ENCODE results near the gene IQCH.
"Not testable (repeated sequence)": the region's sequence is repeated elsewhere in the genome, so short reads cannot be mapped to it uniquely, and the experiment has no call there.

The IQCH gene

DNA sequence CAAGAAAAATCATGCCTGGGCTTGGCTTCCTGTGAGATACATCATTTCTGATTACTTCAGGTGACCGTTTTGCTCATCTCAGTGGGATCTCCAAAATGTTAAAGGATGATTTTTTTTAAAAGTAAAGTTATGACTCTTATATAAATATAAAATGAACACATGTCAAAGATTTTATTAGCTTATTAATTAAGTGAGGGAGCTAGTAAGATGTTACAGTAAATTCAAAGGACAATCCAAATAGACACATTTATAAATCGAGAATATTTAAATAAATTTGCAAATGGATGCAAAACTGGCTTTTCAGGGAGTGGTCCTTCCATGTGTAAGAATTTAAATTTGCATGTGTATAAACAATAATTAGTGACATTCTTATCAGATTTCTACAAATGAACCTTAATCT, 87.0 kb downstream of the IQCH start:
- no peak overlapping the region for H3K9ac ChIP-seq (ENCODE audit: low read depth in 1 of 2, low read length in 2 of 2)
- no peaks in the 10 kb centered on the region for H3K4me1 ChIP-seq (ENCODE audit: control insufficient read depth in 2 of 2, insufficient read depth in 2 of 2, low read length in 2 of 2)
- H3K9me3 ChIP-seq (ENCODE audit: control insufficient read depth in 2 of 2, low read length in 2 of 2) = no peaks in the 10 kb centered on the region
- H3K4me3 ChIP-seq (ENCODE audit: low read length in 2 of 2) = no peak overlapping the region
- no peak overlapping the region for H3K27ac ChIP-seq (ENCODE audit: low read depth in 2 of 2, low read length in 2 of 2)
- no peaks in the 10 kb centered on the region for H3K36me3 ChIP-seq (ENCODE audit: control insufficient read depth in 2 of 2, insufficient read depth in 2 of 2, low read length in 2 of 2)
- no peaks in the 10 kb centered on the region for H3K27me3 ChIP-seq (ENCODE audit: control insufficient read depth in 2 of 2, insufficient read depth in 2 of 2, low read length in 2 of 2)

DNA sequence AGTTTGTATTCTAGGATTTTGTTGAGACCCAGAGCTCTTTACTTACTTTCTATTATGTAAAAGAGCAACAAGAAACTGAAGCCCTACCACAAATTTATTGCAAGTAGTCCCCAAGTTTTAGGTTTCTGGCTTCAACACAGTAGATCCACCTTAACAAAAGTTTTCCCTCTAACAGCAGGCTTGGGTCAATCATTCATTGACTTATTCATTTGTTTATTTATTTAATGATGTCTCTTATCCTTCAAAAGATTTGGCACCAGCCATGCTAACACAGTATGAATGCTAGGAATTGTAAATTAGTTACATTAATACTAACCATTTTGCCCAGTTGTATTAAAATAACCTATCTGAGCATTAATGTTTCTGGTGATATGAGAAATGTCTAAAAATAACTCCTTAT, 88.6 kb downstream of the IQCH start:
- Histone ChIP-seq H3K9ac (ENCODE audit: low read depth in 1 of 2, low read length in 2 of 2) (no peak overlapping the region), H3K27me3 (ENCODE audit: control insufficient read depth in 2 of 2, insufficient read depth in 2 of 2, low read length in 2 of 2) (no peaks in the 10 kb centered on the region), H3K4me1 (ENCODE audit: control insufficient read depth in 2 of 2, insufficient read depth in 2 of 2, low read length in 2 of 2) (no peaks in the 10 kb centered on the region), H3K4me3 (ENCODE audit: low read length in 2 of 2) (no peak overlapping the region), H3K27ac (ENCODE audit: low read depth in 2 of 2, low read length in 2 of 2) (no peak overlapping the region), H3K9me3 (ENCODE audit: control insufficient read depth in 2 of 2, low read length in 2 of 2) (no peaks in the 10 kb centered on the region), H3K36me3 (ENCODE audit: control insufficient read depth in 2 of 2, insufficient read depth in 2 of 2, low read length in 2 of 2) (no peaks in the 10 kb centered on the region)

DNA sequence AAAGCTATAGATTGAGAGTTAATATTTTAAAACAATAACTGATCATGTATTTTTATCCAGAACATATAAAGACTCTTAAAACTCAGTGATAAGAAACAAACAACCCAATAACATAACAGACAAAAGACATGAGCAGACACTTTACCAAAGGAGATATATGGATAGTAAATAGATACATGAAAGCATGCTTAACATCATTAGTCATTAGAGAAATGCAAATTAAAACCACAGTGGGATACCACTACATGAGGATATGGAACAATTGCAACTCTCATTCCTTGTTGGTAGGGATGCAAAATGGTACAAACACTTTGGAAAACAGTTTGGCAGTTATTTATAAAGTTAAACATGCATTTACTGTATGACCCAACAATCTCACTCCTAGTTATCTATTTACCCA, 95.0 kb downstream of the IQCH start:
- no peaks in the 10 kb centered on the region for H3K4me1 ChIP-seq (ENCODE audit: control insufficient read depth in 2 of 2, insufficient read depth in 2 of 2, low read length in 2 of 2)
- H3K36me3 ChIP-seq (ENCODE audit: control insufficient read depth in 2 of 2, insufficient read depth in 2 of 2, low read length in 2 of 2) = no peaks in the 10 kb centered on the region
- H3K9ac ChIP-seq (ENCODE audit: low read depth in 1 of 2, low read length in 2 of 2) = no peak overlapping the region
- no peaks in the 10 kb centered on the region for H3K27me3 ChIP-seq (ENCODE audit: control insufficient read depth in 2 of 2, insufficient read depth in 2 of 2, low read length in 2 of 2)
- no peaks in the 10 kb centered on the region for H3K9me3 ChIP-seq (ENCODE audit: control insufficient read depth in 2 of 2, low read length in 2 of 2)
- no peak overlapping the region for H3K27ac ChIP-seq (ENCODE audit: low read depth in 2 of 2, low read length in 2 of 2)
- H3K4me3 ChIP-seq (ENCODE audit: low read length in 2 of 2) = no peak overlapping the region

DNA sequence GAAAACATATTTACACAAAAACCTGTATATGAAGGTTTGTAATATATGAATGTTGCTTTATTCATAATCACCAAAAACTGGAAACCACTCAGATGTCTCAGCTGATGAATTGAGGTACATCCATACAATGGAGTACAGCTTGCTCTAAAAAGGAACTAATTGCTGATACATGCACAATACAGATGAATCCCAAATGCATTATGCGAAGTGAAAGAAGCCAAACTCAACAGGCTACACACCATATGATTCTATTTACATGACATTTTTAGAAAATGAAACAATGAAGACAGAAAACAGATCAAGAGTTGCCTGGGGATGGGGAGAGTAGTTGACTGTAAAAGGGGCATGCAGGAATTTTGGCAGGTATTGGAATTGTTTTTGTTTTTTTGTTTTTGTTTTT, 95.5 kb downstream of the IQCH start:
- no peak overlapping the region for H3K4me3 ChIP-seq (ENCODE audit: low read length in 2 of 2)
- H3K4me1 ChIP-seq (ENCODE audit: control insufficient read depth in 2 of 2, insufficient read depth in 2 of 2, low read length in 2 of 2) = no peaks in the 10 kb centered on the region
- no peaks in the 10 kb centered on the region for H3K36me3 ChIP-seq (ENCODE audit: control insufficient read depth in 2 of 2, insufficient read depth in 2 of 2, low read length in 2 of 2)
- no peaks in the 10 kb centered on the region for H3K9me3 ChIP-seq (ENCODE audit: control insufficient read depth in 2 of 2, low read length in 2 of 2)
- no peaks in the 10 kb centered on the region for H3K27me3 ChIP-seq (ENCODE audit: control insufficient read depth in 2 of 2, insufficient read depth in 2 of 2, low read length in 2 of 2)
- no peak overlapping the region for H3K9ac ChIP-seq (ENCODE audit: low read depth in 1 of 2, low read length in 2 of 2)
- no peak overlapping the region for H3K27ac ChIP-seq (ENCODE audit: low read depth in 2 of 2, low read length in 2 of 2)

DNA sequence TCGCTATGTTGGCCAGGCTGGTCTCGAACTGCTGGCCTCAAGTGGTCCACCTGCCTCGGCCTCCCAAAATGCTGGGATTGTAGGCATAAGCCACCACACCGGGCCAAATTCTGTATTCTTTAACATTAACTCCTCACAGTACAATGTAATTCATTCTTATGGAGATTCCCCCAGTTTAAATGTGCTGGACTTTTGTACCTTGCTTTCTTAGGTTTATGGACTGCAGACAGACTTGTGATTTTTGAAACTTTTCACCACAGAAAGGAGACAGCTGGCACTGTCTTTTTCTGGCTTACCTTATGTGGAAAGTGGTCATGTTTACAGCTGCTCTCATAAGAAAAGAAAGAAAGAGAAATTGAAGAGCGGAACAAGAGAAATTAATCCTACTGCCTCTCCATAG, 103.8 kb downstream of the IQCH start:
- H3K9ac ChIP-seq (ENCODE audit: low read depth in 1 of 2, low read length in 2 of 2) = no peak overlapping the region
- no peaks in the 10 kb centered on the region for H3K9me3 ChIP-seq (ENCODE audit: control insufficient read depth in 2 of 2, low read length in 2 of 2)
- H3K27me3 ChIP-seq (ENCODE audit: control insufficient read depth in 2 of 2, insufficient read depth in 2 of 2, low read length in 2 of 2) = no peaks in the 10 kb centered on the region
- H3K4me3 ChIP-seq (ENCODE audit: low read length in 2 of 2) = no peak overlapping the region
- no peaks in the 10 kb centered on the region for H3K4me1 ChIP-seq (ENCODE audit: control insufficient read depth in 2 of 2, insufficient read depth in 2 of 2, low read length in 2 of 2)
- no peak overlapping the region for H3K27ac ChIP-seq (ENCODE audit: low read depth in 2 of 2, low read length in 2 of 2)
- H3K36me3 ChIP-seq (ENCODE audit: control insufficient read depth in 2 of 2, insufficient read depth in 2 of 2, low read length in 2 of 2) = no peaks in the 10 kb centered on the region

DNA sequence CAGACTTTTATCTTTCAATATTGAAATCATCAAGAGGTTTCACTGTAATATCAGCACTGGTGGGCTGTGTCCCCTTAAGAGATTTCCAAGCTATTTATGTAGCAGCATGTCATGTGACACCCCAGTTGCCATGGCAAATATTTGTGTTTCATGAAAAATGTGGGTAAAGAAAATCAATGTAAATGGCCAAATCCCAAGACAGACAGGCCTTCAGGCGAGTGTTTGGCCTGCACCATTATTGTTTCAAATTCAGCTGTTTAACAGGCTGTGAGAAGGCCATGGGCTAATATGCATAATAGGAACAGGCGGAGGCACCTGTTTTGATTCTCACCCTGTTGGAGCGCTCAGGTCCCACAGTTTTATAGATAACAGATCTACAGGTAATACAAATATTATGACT, 104.2 kb downstream of the IQCH start:
- Histone ChIP-seq H3K27ac (ENCODE audit: low read depth in 2 of 2, low read length in 2 of 2) (no peak overlapping the region), H3K36me3 (ENCODE audit: control insufficient read depth in 2 of 2, insufficient read depth in 2 of 2, low read length in 2 of 2) (no peaks in the 10 kb centered on the region), H3K4me3 (ENCODE audit: low read length in 2 of 2) (no peak overlapping the region), H3K4me1 (ENCODE audit: control insufficient read depth in 2 of 2, insufficient read depth in 2 of 2, low read length in 2 of 2) (no peaks in the 10 kb centered on the region), H3K9me3 (ENCODE audit: control insufficient read depth in 2 of 2, low read length in 2 of 2) (no peaks in the 10 kb centered on the region), H3K9ac (ENCODE audit: low read depth in 1 of 2, low read length in 2 of 2) (no peak overlapping the region), H3K27me3 (ENCODE audit: control insufficient read depth in 2 of 2, insufficient read depth in 2 of 2, low read length in 2 of 2) (no peaks in the 10 kb centered on the region)

DNA sequence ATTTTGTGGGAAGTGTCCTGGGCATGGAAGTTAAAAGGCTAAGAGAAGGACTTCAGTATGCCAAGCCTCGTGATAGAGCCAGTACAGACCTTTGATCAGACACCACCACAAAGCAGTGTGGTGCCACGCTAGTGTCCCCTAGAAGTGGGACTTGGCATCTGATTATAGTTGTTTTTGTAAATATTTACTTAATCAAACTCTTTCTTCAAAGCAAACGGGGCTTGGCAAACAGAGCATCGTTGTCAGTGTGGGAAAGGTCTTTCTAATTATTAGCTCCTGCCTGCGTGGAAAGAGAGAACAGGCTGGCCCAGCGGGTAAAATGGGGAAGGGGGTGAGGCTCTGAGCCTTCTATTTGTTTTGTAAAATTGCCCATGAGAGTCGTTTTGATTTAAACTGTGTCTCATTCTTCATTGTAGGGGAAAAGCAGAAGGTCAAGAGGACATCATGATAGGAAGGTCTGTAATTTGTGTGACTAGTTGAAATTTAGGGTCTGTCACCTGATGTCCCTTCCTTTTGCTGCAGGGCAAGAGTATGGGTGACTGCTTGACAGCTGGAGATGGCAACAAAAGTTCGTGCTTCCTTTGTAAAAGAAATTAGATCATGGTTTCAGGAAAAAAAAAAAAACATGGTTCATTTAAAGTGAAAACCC, 105.0 kb downstream of the IQCH start:
- Histone ChIP-seq H3K36me3 (ENCODE audit: control insufficient read depth in 2 of 2, insufficient read depth in 2 of 2, low read length in 2 of 2) (no peaks in the 10 kb centered on the region), H3K27ac (ENCODE audit: low read depth in 2 of 2, low read length in 2 of 2) (no peak overlapping the region), H3K4me1 (ENCODE audit: control insufficient read depth in 2 of 2, insufficient read depth in 2 of 2, low read length in 2 of 2) (no peaks in the 10 kb centered on the region), H3K4me3 (ENCODE audit: low read length in 2 of 2) (no peak overlapping the region), H3K27me3 (ENCODE audit: control insufficient read depth in 2 of 2, insufficient read depth in 2 of 2, low read length in 2 of 2) (no peaks in the 10 kb centered on the region), H3K9me3 (ENCODE audit: control insufficient read depth in 2 of 2, low read length in 2 of 2) (no peaks in the 10 kb centered on the region), H3K9ac (ENCODE audit: low read depth in 1 of 2, low read length in 2 of 2) (no peak overlapping the region)

DNA sequence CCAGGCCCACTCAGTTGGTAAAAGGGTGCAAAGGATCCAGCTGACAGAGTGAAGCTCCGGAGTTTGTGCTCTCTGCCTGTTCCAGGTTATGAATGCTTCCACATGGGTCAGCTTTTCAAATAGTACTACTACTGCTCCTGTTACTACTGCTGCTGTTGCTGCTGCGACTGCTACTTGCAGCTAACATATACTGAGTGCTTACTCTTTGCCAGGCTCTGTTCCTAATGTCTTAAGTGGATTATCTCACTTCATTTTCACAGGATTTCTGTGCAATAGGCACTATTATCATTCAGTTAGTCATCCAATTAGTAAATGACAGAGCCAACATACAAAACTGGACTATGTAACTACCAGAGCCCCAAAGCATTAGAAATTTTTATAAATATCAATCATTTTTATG, 106.5 kb downstream of the IQCH start:
- Histone ChIP-seq H3K9me3 (ENCODE audit: control insufficient read depth in 2 of 2, low read length in 2 of 2) (no peaks in the 10 kb centered on the region), H3K4me1 (ENCODE audit: control insufficient read depth in 2 of 2, insufficient read depth in 2 of 2, low read length in 2 of 2) (no peaks in the 10 kb centered on the region), H3K27ac (ENCODE audit: low read depth in 2 of 2, low read length in 2 of 2) (no peak overlapping the region), H3K27me3 (ENCODE audit: control insufficient read depth in 2 of 2, insufficient read depth in 2 of 2, low read length in 2 of 2) (no peaks in the 10 kb centered on the region), H3K36me3 (ENCODE audit: control insufficient read depth in 2 of 2, insufficient read depth in 2 of 2, low read length in 2 of 2) (no peaks in the 10 kb centered on the region), H3K4me3 (ENCODE audit: low read length in 2 of 2) (no peak overlapping the region), H3K9ac (ENCODE audit: low read depth in 1 of 2, low read length in 2 of 2) (no peak overlapping the region)

DNA sequence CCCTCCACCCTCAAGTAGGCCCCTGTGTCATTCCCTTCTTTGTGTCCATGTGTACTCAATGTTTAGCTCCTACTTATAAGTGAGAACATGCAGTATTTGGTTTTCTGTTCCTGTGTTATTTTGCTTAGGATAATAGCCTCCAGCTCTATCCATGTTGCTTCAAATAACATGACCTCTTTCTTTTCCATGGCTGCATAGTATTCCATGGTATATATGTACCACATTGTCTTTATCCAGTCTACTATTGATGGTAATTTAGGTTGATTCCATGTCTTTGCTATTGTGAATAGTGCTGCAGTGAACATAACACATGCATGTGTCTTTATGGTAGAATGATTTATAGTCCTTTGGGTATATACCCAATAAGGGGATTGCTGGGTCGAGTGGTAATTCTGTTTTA, 109.1 kb downstream of the IQCH start:
- not testable (repeated sequence) for H3K9me3 ChIP-seq (ENCODE audit: control insufficient read depth in 2 of 2, low read length in 2 of 2); H3K27ac ChIP-seq (ENCODE audit: low read depth in 2 of 2, low read length in 2 of 2); H3K4me1 ChIP-seq (ENCODE audit: control insufficient read depth in 2 of 2, insufficient read depth in 2 of 2, low read length in 2 of 2); H3K4me3 ChIP-seq (ENCODE audit: low read length in 2 of 2); H3K36me3 ChIP-seq (ENCODE audit: control insufficient read depth in 2 of 2, insufficient read depth in 2 of 2, low read length in 2 of 2); H3K9ac ChIP-seq (ENCODE audit: low read depth in 1 of 2, low read length in 2 of 2); H3K27me3 ChIP-seq (ENCODE audit: control insufficient read depth in 2 of 2, insufficient read depth in 2 of 2, low read length in 2 of 2)

DNA sequence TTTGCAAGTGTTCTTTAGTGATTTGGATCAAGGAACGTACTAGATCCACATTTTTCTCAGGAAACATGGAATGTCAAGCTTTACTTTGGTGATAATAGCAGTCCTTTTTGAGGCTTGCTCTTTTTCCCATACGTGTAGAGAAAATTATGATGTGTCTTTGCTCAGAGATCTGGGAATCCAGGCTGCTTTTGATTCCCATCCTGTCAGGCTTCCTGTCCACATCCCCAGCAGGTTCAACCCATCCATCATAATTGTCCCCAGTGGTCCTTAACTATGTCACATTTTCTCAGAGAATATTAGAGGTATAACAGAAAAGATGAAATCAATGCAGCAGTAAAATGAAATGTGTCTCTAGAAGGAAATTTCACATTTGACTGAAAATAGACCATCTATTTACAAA, 111.4 kb downstream of the IQCH start:
- no peak overlapping the region for H3K9ac ChIP-seq (ENCODE audit: low read depth in 1 of 2, low read length in 2 of 2)
- no peaks in the 10 kb centered on the region for H3K9me3 ChIP-seq (ENCODE audit: control insufficient read depth in 2 of 2, low read length in 2 of 2)
- H3K4me1 ChIP-seq (ENCODE audit: control insufficient read depth in 2 of 2, insufficient read depth in 2 of 2, low read length in 2 of 2) = no peaks in the 10 kb centered on the region
- H3K36me3 ChIP-seq (ENCODE audit: control insufficient read depth in 2 of 2, insufficient read depth in 2 of 2, low read length in 2 of 2) = no peaks in the 10 kb centered on the region
- H3K27me3 ChIP-seq (ENCODE audit: control insufficient read depth in 2 of 2, insufficient read depth in 2 of 2, low read length in 2 of 2) = no peaks in the 10 kb centered on the region
- H3K4me3 ChIP-seq (ENCODE audit: low read length in 2 of 2) = no peak overlapping the region
- no peak overlapping the region for H3K27ac ChIP-seq (ENCODE audit: low read depth in 2 of 2, low read length in 2 of 2)

DNA sequence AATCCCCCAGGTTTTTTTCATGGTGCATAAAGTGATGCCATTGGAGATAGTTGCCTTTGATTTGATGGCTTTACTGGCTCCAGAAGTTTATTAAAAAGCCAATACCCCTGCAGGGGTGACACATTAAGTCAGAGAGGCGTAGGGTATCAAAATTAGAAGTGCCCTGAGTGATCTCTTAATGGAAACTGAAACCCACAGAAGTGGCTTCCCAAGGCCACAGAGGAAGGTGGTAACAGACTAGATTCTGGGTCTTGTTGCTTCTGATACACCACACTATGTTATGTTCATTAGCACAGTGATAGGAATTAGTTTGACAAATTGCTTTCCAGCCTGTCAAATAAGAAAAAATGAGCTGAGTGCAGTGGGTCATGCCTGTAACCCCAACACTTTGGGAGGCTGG, 112.3 kb downstream of the IQCH start:
- Histone ChIP-seq H3K36me3 (ENCODE audit: control insufficient read depth in 2 of 2, insufficient read depth in 2 of 2, low read length in 2 of 2) (no peaks in the 10 kb centered on the region), H3K9ac (ENCODE audit: low read depth in 1 of 2, low read length in 2 of 2) (no peak overlapping the region), H3K27me3 (ENCODE audit: control insufficient read depth in 2 of 2, insufficient read depth in 2 of 2, low read length in 2 of 2) (no peaks in the 10 kb centered on the region), H3K27ac (ENCODE audit: low read depth in 2 of 2, low read length in 2 of 2) (no peak overlapping the region), H3K9me3 (ENCODE audit: control insufficient read depth in 2 of 2, low read length in 2 of 2) (no peaks in the 10 kb centered on the region), H3K4me3 (ENCODE audit: low read length in 2 of 2) (no peak overlapping the region), H3K4me1 (ENCODE audit: control insufficient read depth in 2 of 2, insufficient read depth in 2 of 2, low read length in 2 of 2) (no peaks in the 10 kb centered on the region)
